Muscle of back (tissue), 11 donors: ENCODE results near the gene H1-8. TPM values are rescaled to one million over a fixed set of nuclear protein-coding genes. Genes with fewer than 3 reads are reported as not detected.

ENCODE experiments used
- DNase-seq, 3 donors: peaks; one replicate each; pipeline versions ENCODE4 v3.0.0 to v3.0.0-alpha.2; 2013
- polyA plus RNA-seq, 10 donors: library from polyadenylated mRNA; unstranded; fragments of 120-200 nt; gene quantifications; one replicate each; pipeline ENCODE4 v1.2.1, GENCODE V29; 2013; ENCODE audit not compliant: insufficient read length in 10 of 10

Gene H1-8
- polyA plus RNA-seq, 10 donors: not detected

DNA sequence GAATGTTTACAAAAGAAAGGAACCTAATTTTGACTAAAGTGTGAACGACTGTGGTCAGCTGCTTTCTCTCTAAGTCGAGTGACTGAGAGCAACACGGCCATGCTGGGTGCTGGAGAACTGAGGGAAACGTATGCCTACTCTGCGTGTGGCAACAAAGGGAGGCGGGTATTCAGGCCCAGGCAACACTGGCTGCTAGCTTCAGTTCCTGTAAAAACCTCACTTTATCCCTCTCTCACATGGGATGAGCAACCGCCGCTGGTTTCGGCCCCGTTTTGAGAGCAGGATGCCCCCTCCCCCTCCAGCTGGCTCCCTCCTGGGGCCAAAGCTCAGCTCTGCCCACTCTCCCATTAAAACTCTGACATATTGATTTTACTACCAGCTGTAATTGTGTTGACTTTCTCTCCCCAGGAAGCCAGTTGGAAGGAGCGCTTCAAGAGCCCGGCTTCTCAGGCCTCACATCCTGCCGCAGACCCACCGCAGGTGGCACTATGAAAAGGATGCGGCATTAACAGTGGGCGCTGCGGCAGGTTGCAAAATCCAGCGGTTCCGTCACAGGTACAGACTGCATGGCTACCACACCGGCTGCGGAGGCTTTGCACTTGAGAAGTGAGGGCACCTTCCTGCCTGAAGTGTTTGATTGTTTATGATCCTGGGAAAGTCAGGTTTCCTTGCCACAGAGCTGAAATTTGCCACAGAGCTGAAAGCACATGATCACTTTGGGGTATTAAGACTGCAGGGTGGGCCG, 50.8 kb downstream of the H1-8 start:
- DNase-seq: peak in 1 of 3 donors; percentile 49

DNA sequence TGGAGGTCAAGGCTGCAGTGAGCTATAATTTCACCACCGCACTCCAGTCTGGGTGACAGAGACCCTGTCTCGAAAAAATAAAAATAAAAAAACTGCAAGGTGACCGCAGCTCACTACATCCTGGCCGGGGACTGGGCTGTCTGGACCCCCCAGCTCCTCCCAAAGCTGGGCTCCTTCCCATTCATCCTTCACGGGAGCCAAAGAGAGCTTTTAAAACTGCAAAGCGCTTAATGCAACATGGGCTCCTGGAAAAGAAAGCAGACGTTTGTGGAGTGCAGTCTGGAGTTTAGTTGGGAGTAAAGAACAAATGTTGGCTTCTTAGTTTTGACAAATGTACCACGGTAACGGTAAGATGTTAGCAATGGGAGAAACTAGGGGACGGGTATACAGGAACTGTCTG, 51.4 kb downstream of the H1-8 start:
- DNase-seq: peak in 1 of 3 donors; percentile 64

DNA sequence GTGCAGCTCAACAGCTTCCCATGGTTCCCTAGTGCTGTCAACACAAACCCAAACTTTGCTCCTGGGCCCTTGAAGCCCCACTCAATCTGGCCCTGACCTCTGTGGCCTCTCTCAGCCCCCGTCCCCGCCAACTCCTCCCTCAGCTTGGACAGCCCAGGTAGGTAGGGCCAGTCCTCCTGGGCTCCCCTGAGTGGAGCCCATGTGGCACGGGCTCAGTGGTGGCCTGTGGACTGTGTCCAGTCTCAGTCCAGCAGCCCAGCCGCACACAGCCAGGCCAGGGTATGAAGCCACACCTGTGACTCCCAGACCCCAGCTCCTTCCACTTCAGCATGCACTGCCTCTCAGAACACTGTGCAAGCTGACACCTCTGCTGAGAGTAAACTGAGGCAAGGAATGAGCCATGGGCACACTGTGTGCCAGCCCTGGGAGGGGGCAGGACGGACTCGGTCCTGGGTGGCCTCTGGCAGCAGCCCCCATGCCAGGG, 52.0 kb downstream of the H1-8 start:
- DNase-seq: no peak

DNA sequence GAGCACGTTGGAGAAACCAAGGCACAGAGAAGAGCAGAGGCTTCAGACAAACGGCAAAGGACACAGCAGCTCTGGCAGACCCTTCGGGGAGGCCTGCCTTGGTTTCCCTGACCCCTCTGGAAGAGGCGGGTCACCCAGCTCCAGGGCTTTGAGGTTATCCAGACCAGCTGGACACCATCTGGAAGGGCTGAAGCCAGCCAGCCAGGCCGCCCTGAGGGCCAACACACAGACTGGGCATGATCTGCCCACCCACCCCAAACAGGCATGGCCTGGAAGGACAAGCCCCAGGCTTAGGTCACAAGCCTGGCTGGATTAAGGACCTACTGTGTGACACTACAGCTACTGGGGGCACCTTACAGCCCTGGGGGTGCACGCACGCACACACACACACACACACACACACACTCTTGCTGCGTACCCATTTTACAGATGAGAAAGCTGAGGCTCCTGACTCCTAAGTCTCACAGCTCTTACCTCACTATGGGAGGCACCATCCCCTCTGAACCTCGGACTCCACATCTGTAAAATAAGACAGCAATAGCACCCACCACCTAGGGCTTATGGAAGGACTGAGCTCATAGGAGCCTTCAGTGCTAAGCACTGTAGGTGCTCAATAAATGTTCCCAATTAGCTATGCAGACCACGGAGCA, 52.7 kb downstream of the H1-8 start:
- no peak for DNase-seq

GRCh38 chr3:129596194-129597086, 53.5 kb downstream of the H1-8 start:
- peak; percentile 88 to 96 (median 91) for DNase-seq

DNA sequence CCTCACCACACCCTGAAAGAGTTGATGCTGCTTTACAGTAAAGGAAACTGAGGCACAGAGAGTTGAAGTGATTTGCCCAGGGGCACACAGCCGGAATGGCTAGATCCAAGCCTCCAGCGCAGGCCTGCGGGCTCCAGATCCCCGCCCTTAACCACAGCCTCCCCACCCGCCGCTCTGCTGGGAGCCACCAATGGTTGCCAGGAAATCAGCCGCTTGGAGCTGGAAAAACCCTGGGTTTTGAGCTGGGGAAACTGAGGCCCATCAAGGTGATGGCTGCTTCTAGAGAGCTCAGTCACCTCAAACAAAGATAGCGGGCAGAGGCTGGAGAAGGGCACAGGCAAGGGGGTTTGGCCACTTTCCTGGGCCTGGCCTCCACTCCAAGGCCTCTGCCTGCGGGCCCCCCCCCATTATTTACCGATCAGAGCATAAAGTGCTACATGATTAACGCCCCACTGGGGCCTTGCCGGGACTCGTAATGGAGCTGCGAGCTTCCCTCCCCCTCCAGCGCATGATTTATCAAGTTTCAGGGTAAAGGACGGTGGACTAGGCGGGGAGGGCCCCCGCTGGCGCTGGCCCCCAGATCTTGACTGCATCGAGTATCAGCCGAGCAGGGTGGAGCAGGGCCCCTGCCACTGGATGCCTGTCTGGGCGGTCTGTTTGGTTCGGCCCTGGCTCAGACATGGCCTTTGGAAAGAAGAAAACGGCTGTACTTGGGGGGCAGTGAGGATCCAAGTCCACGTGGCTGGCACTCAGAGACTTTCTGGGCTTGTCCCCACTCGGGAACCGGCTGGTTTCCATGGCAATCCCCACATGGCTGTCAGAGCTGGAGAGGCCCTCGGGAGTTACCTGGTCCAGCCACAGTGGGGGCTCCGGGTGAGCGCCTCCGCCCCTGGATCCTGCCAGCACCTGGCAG, 54.4 kb downstream of the H1-8 start:
- peak in 1 of 3 donors; percentile 86 for DNase-seq

- DNase-seq: no peak
These were observed 55.0 kb downstream of the H1-8 start for GRCh38 chr3:129598000-129598381.

- DNase-seq: no peak
These were observed 55.5 kb downstream of the H1-8 start for GRCh38 chr3:129598484-129598883.

DNA sequence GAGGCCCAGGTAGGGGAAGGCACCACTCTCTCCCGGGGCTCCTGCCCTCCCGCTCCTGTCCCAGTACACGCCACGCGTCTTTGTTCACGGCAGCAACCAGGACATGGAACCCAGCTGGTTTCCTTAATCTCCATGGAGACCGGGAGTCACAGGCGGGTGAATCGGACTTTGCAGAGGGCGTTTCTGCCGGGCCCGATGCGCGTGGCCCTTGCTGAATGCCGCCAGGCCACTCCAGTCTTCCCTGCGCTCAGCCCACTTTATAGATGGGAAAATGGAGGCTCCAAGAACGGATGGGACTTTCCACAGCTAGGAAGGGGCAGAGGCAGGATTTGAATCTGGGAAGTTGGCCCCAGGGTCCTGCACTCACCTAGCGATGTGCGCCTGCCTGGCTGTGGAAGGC, 56.1 kb downstream of the H1-8 start:
- no peak for DNase-seq

GRCh38 chr3:129599607-129600006, 56.6 kb downstream of the H1-8 start:
- peak in 1 of 3 donors; percentile 62 for DNase-seq

DNA sequence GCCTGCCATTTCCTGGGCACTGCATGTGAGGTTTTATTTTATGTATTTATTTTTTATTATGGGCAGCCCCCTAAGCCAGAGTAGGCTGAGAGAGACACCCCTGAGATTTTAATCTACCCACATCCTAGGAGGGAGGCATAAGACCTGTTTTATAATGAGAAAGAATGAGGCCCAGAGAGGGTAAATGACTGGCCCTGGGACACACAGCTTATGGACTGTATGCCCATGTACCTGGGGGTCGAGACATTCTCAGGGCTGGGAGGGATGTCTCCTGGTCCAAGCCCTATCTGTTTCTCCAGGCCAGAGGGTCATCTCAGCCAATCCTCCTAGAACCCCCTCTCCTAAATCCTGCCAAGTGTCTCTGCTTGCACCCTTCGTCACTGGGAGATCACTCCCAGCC, 57.4 kb downstream of the H1-8 start:
- no peak for DNase-seq

Other genes starting within 250 kb of the H1-8 start
- under 1 TPM; 0.07 to 0.59 (median 0.13) TPM for gene EFCAB12, start 114.5 kb upstream of the H1-8 start, polyA plus RNA-seq
- gene MBD4, start 103.2 kb upstream of the H1-8 start, polyA plus RNA-seq: 10 to 100 TPM; 22.6 to 30.5 (median 27.6) TPM
- gene IFT122, start 103.0 kb upstream of the H1-8 start, polyA plus RNA-seq: 10 to 100 TPM; 19.7 to 45.8 (median 31.7) TPM
- gene RHO, start 14.5 kb upstream of the H1-8 start, polyA plus RNA-seq: under 1 TPM in 3 of 10 donors, not detected in 7; 0.04 to 0.14 (median 0.10) TPM
- gene PLXND1, start 63.5 kb downstream of the H1-8 start, polyA plus RNA-seq: 100 to 1,000 TPM; 104 to 166 (median 120) TPM